Upper lobe of left lung (tissue), 4 donors: ENCODE results near the gene COX7B2.

Source experiments
- CTCF ChIP-seq, 6 experiments: fragments of 450-650 bp in 4 of 6; fragments of 200-600 bp in 2 of 6; sonication (generic) in 2 of 6; IDR thresholded peaks; one replicate each; pipeline ENCODE4 v1.5.1; 2016 to 2019; ENCODE audit warnings: antibody characterized with exemption in 6 of 6
- POLR2A ChIP-seq, 4 donors: fragments of 450-650 bp; IDR thresholded peaks; one replicate each; pipeline ENCODE4 v1.5.1; 2016 to 2017; ENCODE audit warnings: antibody characterized with exemption in 4 of 4, mild to moderate bottlenecking in 2 of 4

DNA sequence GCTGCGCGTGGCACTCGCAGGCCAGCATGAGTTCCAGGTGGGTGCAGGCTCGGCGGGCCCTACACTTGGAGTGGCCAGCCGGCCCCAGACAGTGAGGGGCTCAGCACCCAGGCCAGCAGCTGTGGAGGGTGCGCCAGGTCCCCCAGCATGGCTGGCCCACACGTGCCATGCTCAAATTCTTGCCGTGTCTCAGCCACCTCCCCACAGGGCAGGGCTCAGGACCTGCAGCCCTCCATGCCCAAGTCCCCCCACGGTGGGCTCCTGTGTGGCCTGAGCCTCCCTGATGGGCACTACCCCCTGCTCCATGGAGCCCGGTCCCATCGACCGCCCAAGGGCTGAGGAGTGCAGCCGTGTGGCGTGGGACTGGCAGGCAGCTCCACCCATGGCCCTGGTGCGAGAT lies 210.2 kb downstream of the COX7B2 start:
- TF ChIP-seq POLR2A (IDR thresholded peaks at IDR 0.05) = no peak
- no peak for TF ChIP-seq CTCF (IDR thresholded peaks at IDR 0.05)
